AG08396 (cell line): ENCODE data around the gene MIA2.
"Not testable (repeated sequence)": the region's sequence is repeated elsewhere in the genome, so short reads cannot be mapped to it uniquely, and the experiment has no call there.

Experiments used
- DNase-seq: peaks from one replicate; pipeline ENCODE4 v3.0.0; 2012; ENCODE audit warnings: low spot score, mixed read lengths

MIA2 gene

GRCh38 chr14:39341126-39341525 is 107.4 kb downstream of the MIA2 start:
- not testable (repeated sequence) for DNase-seq

DNA sequence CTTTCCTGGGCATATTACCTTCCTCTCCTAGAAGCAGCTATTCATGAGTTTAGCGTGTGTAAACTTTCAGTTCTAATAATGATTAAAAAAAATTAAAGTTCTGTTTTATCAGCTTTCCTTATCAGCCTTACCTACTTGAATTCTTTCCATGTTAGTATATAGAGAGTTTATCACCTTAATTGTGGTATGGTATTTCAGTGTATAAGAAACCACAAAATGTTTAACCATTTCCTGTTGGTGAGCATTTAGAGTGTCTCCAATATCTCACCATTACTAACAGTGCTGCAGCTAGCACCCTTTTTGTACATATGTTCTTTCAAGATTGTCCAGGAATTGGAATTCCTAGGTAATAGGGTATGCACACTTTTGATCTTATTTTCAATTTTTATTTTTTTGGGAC is 109.1 kb downstream of the MIA2 start:
- DNase-seq: no peak

DNA sequence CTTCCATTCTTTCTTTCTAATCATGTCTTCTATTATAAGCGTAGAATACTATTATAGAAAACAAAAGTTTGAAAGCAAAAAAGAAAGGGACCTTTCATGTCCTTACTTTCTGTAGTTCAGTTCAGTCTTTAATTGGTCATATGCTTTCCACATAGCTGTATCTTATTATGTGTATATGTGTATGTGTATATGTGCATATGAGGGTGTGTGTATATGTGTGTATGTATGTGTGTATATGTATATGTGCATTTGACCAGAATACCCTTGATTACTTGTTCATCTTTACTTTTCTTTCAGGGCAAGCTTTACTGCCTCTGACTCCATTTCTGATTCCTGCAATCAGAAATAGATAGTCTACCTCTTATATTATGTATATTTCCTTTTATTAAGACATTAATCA is 109.9 kb downstream of the MIA2 start:
- DNase-seq: no peak

GRCh38 chr14:39350866-39351265 is 117.2 kb downstream of the MIA2 start:
- DNase-seq: no peak

GRCh38 chr14:39351708-39352107 is 118.0 kb downstream of the MIA2 start:
- DNase-seq: no peak

GRCh38 chr14:39359069-39359468 is 125.4 kb downstream of the MIA2 start:
- not testable (repeated sequence) for DNase-seq

- no peak for DNase-seq
Observed at GRCh38 chr14:39360316-39360715, 126.6 kb downstream of the MIA2 start.

DNA sequence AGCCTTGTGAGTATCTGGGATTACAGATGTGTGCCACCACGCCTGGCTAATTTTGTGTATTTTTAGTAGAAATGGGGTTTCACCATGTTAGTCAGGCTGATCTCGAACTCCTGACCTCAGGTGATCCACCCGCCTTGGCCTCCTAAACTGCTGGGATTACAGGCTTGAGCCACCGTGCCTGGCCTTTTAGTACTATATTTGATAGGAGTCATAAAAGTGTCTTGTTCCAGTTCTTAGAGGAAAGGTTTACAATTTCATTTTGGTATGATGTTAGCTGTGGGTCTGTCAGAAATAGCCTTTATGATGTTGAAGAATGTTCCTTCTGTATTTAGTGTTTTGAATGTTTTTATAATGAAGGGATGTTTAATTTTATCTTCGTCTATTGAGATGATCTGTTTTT is 127.8 kb downstream of the MIA2 start:
- not testable (repeated sequence) for DNase-seq

DNA sequence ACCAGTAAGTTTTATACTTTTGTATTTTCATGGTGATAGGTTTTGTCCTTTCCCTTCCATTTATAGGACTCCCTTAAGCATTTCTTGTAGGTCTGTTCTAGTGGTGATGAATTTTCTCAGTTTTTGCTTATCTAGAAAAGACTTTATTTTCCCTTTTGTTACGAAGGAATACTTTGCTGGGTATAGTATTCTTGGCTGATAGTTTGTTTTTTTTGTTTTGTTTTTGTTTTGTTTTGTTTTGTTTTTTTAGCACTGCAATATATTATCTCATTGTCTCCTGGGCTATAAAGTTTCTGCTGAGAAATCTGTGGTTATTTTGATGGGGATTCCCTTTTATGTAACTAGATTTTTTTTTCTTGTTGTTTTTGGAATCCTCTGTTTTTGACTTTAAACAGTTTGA is 130.8 kb downstream of the MIA2 start:
- no peak for DNase-seq

GRCh38 chr14:39365354-39365753 is 131.6 kb downstream of the MIA2 start:
- DNase-seq: no peak

GRCh38 chr14:39366460-39367386 is 133.0 kb downstream of the MIA2 start:
- DNase-seq: no peak

- DNase-seq: no peak
Observed at GRCh38 chr14:39367387-39367751, 133.7 kb downstream of the MIA2 start.

DNA sequence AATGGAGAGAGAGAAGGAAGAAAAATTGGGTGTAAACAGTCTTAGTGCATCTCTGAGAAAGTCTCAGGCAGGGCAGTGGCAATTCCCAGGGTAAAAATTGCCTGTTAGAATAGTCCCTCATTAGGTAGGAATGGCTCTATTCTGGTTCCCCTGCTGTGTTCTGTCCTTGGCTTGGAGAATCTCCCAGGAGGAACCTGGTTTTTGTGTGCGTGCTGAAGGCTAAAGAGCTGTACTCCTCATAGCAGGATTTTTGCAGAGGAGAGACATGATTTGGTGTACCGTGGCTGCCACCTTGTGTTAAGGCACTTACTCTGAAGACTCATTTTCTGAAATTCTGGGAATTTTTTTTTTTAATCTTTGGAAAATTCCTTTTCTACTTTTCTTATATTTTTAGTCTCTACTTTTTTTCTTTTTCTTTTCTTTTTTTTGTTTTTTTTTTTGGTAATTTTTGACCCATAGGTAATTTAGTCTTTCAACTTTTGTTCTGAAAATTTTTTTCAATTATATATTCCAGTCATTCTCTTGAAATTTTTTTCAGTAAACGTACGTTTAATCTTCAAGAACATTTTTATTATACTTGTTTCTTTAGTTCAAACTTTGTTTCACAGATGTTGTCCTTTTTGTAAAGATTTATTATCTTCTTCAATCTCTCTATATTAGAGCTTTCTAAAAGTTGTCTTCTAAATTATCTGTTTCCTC is 134.7 kb downstream of the MIA2 start:
- peak; percentile 47 for DNase-seq

- no peak for DNase-seq
Observed at GRCh38 chr14:39369029-39369428, 135.3 kb downstream of the MIA2 start.

GRCh38 chr14:39370415-39370814 is 136.7 kb downstream of the MIA2 start:
- DNase-seq: no peak

DNA sequence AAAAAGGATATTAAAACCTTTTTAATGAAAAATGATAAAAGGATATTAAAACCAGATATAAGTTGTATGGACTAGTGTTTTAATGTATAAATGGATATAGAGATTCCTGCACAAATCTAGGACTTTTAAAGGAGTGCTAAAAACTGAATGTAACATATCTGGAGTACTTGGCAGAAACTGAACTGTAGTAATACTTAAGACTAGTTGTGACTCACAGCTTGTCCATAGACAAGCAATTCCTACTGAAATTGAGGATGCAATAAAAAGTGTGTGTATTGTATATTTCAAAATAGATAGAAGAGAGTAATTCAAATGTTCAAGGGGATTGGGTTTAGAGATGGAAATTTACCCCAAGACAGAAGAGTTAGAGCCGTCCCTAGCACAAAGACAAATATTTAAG is 138.9 kb downstream of the MIA2 start:
- DNase-seq: no peak

- DNase-seq: peak; percentile 43
Observed at GRCh38 chr14:39374851-39375250, 141.1 kb downstream of the MIA2 start.

DNA sequence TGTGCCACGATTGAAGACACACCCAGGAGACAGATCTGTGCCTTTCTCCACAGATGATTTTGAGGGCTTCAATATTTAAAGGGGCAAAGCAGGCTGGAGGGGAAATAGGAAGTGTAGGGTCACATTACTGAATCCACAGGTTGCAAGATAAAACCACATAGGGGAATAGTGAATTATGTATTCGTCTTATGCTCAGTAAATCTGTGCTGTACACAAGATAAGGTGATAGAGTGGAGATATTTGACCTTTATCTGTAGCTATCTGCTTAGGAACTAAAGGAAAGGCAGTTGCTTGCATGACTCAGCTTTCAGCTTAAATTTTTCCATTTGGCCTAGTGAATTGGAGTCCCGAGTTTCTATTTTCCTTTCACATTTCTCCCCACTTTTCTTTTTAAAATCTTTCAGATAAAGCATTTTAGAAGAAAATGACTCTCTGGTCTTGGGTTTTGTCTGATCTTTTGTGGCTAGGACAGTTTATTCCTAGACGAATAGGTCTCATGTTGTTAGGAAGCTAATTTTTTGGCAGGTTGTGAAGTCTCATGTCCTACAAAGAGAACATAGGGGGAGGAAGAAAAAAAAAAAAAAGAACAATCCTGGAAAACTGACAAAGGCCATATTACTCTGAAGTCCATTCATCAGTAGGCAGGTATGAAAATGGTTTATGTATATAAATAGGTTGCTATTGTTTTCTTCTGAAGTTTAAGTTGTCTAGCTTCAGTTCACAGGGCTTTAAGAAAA is 143.1 kb downstream of the MIA2 start:
- DNase-seq: no peak

- no peak for DNase-seq
Observed at GRCh38 chr14:39381366-39381765, 147.7 kb downstream of the MIA2 start.

GRCh38 chr14:39382463-39382862 is 148.7 kb downstream of the MIA2 start:
- no peak for DNase-seq

DNA sequence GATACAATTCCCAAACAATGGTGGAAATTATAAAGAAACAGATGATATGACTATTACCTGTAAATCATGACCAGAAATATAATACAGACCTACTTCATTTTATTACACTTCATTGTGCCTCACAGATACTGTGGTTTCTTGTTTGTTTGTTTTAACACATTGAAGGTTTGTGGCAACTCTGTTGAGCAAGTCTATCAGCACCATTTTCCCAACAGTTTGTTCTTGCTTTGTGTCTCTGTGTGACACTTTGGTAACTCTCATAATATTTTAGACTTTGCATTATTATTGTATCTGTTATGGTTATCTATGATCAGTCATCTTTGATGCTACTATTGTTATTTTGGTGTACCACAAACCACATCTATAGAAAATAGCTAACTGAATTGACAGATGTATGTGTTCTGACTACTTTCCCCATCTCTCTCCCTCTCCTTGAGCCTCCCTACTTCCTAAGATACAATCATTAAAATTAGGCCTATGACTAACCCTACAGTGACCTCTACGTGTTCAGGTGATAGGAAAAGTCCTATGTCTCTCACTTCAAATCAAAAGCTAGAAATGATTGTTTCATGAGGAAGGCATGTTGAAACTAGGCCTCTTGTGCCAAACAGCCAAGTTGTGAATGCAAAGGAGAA is 149.4 kb downstream of the MIA2 start:
- no peak for DNase-seq

GRCh38 chr14:39383741-39384140 is 150.0 kb downstream of the MIA2 start:
- no peak for DNase-seq
